GM08714 (cell line): ENCODE results near the gene RASSF4.

Source experiments
- H3K4me3 ChIP-seq: fragments of 200-500 bp; sonication (Bioruptor generic); 2 replicates; pipeline ENCODE4 v1.5.1; 2014; ENCODE audit warnings: mild to moderate bottlenecking, low read length, inconsistent platforms
- ZNF274 ChIP-seq: IDR thresholded peaks from 2 replicates; pipeline ENCODE4 v1.6.1; 2012; ENCODE audit warnings: mild to moderate bottlenecking, low read depth, low read length

The RASSF4 gene

DNA sequence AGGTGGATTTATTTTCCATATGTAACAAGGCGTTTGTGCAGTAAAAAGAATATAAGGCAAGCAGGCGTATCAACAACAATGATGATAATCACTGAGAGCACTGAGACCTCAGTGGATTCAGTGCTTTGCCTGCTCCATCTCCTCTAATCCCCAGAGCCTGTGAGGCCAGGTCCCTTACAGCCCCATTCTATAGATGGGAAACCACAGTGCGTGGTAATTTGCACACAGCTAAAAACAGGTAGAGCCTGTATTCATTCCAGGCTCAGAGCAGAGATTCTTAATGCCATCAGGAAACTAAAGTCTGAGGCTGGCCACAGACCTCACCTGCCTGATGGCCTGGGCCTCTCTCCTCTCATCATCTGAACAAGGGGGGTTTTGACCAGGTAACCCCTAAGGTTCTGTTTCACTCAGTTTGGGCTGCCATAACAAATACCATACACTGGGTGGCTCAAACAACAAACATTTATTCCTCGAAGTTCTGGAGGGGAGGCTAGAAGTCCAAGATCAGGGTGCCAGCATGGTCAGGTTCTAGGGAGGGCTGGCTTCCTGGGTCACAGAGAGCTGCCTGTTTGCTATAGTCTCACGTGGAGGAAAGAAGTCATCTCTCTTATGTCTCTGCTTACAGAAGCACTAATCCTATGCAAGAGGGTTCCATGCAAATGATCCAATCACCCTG lies 10.3 kb upstream of the RASSF4 start:
- no peak for TF ChIP-seq ZNF274
- no peak overlapping the region for H3K4me3 ChIP-seq

DNA sequence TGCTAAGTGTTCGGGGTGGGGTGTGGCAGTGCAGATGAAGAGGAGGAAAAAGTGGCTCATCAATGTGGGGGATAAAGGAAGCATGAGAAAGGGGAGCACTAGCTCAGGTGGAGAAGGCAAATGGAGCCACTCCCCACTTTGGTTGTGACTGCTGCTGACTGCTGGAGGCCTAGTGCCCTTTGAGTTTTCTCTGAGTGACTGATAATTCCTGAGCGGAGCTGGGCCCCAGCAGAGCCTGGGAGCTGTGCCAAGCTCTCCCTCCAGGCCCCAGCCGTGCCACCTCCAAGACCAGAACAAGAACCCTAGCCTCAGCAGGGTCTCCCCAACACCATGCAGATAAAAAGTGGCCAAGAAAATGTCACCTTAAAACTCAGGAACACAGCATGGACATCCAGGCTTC lies 9.7 kb upstream of the RASSF4 start:
- no peak overlapping the region for H3K4me3 ChIP-seq
- TF ChIP-seq ZNF274, result no peak

GRCh38 chr10:44950326-44951225 lies 9.0 kb upstream of the RASSF4 start:
- no peak overlapping the region for H3K4me3 ChIP-seq
- TF ChIP-seq ZNF274, result no peak

DNA sequence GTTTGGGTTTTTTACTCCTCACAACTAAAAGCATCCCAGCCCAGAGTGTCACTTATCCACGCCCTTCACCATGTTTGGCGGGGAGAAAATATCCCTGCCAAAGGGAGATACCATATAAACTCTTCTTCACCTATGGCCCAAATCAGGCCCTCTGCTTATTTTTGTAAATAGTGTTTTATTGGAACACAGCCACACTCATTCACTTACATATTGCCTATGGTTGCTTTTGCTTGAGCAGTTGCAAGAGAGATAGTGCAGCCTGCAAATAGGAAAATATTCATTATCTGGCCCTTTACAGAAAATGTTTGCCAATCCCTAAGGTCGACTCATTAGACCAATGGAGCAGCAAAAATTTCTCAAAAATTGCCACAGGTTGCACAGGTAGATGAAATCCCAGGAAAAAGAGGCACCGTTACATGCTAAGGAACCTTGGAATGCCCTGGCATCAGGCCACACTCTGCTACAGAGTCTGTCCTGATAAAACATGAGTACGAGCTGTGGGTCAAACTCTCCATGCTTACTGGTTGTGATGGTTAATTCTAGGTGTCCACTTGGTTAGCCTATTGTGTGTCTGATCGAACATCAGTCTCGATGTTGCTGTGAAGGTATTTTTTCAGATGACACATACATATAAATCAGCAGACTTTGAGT lies 7.9 kb upstream of the RASSF4 start:
- H3K4me3 ChIP-seq, result no peak overlapping the region
- no peak for TF ChIP-seq ZNF274

DNA sequence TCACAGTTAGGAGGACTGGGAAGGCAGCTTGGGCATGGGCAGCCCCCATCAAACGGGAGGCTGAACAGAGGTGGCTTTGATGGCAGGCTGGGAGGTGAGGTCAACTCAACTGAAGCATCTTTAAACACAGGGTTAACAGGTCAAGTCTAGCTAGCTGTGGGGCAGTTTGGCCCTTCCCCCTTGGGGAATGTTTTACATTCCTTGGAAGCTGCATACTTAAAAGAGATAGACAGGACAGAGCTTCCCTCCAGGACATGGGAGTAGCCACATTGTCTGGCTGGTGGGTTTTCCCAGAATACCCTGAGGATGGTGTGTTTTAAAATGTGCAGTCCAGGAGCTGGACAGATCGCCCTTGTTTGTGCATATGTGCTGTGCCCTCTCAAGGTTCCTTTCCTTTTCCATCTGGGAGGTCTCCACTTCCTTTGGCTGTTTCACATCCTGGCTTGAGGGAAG lies 6.8 kb upstream of the RASSF4 start:
- TF ChIP-seq ZNF274, result no peak
- H3K4me3 ChIP-seq, result no peak overlapping the region

- TF ChIP-seq ZNF274, result no peak
Observed at GRCh38 chr10:44954042-44954441, 5.6 kb upstream of the RASSF4 start.

GRCh38 chr10:44954962-44955361 lies 4.6 kb upstream of the RASSF4 start:
- no peak overlapping the region for H3K4me3 ChIP-seq
- TF ChIP-seq ZNF274, result no peak

More at GRCh38 chr10:44954042-44954441, 5.6 kb upstream of the RASSF4 start:
- no peak overlapping the region for H3K4me3 ChIP-seq

DNA sequence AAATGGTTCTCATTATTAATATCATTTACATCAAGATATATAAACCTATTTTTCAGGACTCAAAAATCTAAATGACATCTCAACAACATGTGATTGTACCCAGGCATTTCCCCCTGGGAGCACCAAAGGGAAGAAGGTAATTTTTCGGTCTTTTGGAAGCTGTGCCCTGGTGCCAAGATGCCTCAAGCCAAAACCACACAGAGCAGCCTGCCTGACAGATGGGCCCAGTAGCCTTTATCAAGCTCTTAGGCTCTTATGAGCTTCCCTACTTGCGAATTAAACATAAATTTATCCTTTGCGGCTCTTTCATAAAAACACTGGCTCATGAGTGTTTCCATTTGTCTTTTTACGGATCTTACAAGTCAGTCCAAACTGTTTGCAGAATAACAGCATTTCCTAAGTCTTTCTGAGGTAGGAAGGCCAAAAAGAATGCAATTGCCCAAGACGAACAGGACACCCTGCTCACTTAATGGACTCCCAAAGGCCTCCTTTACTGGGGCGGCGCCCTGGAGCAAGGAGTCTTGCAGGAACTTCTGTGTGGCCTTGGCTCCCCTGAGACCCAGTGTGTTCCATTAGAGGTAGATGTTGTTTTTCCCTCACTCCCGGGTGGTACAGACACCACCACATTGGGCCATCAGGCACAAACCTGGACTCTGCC lies 4.1 kb upstream of the RASSF4 start:
- TF ChIP-seq ZNF274, result no peak

GRCh38 chr10:44956226-44956625 lies 3.4 kb upstream of the RASSF4 start:
- H3K4me3 ChIP-seq, result no peak overlapping the region
- TF ChIP-seq ZNF274, result no peak

More for the DNA sequence above, 4.1 kb upstream of the RASSF4 start:
- H3K4me3 ChIP-seq, result no peak overlapping the region

DNA sequence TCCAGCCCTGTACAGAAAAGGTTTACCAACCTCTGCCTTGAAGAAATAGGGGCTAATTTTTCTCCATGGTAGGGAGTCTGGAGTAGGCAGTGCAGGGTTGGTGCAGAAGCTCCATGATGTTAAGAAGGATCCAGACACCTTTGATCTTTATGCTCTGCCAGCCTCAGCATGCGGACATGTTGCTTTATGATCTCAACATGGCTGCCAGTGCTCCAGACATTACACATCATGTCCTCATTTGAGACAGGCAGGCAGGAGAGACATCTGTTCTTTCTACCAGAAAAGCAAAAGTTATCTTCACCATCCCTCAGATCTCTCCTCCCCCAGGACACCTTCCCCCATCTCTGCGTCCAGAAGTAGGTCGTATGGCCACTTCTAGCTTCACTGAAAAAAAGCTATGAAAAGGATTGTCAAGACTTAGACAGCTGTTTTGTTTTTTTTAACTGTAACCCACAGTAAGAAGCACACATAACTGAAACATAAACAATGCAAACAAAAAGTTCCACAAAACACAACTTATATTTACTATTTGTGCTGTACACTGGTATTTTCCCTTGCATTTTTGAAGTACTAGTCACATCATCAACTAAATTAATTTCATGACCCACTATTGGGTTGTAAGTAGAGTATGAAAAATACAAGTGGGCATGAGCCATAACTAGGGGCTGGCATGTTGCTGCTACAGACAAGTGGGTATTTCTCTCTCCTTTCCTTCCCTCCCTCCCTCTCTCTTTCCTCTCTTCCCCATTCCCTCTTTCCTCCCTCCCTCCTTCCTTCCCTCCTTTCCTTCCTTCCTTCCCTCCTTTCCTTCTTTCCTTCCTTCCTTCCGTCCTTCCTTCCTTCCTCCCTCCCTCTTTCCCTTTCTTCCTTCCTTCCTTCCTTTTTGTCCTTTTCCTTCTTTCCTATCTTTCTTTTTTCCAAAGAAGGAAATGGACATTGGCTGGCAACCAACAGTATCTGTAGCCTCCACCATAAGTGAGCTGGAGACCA lies 2.6 kb upstream of the RASSF4 start:
- TF ChIP-seq ZNF274, result no peak
- H3K4me3 ChIP-seq, result no peak overlapping the region

GRCh38 chr10:44958196-44958897 lies 1.3 kb upstream of the RASSF4 start:
- peak overlapping the region; percentile 97 for H3K4me3 ChIP-seq
- TF ChIP-seq ZNF274, result no peak

- peak overlapping the region; percentile 97 for H3K4me3 ChIP-seq
- no peak for TF ChIP-seq ZNF274
Observed at GRCh38 chr10:44958898-44959246, 730 bp upstream of the RASSF4 start.

- H3K4me3 ChIP-seq, result peak overlapping the region; percentile 46
- TF ChIP-seq ZNF274, result no peak
Observed at GRCh38 chr10:44960088-44960460, 472 bp downstream of the RASSF4 start.
